Esophagus squamous epithelium (tissue), 5 donors: ENCODE measurements around the gene AMMECR1. TPM values are rescaled to one million over a fixed set of nuclear protein-coding genes. Genes with fewer than 3 reads are reported as not detected.

Experiments
- DNase-seq: peaks from one replicate; lab custom pipeline; 2025; lab: John Stamatoyannopoulos, UW
- H3K27ac ChIP-seq, 4 donors: fragments of 200-600 bp; sonication (generic); one replicate each; pipeline ENCODE4 v1.5.1; 2016 to 2019; ENCODE audit warnings: mild to moderate bottlenecking in 1 of 4
- H3K27me3 ChIP-seq, 4 donors: fragments of 200-600 bp; sonication (generic); 1 replicate in 3 of 4; 2 replicates in 1 of 4; pipeline versions ENCODE4 v1.5.1 to v1.6.0; 2017 to 2021; ENCODE audit warnings: antibody characterized with exemption in 1 of 4
- H3K36me3 ChIP-seq, 3 donors: fragments of 200-600 bp; sonication (generic); one replicate each; pipeline ENCODE4 v1.5.1; 2016 to 2019
- H3K4me1 ChIP-seq, 3 donors: fragments of 200-600 bp; sonication (generic); one replicate each; pipeline ENCODE4 v1.5.1; 2017 to 2019
- H3K4me3 ChIP-seq, 4 donors: fragments of 200-600 bp; sonication (generic); 1 replicate in 3 of 4; 2 replicates in 1 of 4; pipeline ENCODE4 v1.5.1; 2016 to 2019; ENCODE audit warnings: mild to moderate bottlenecking in 2 of 4, moderate library complexity in 1 of 4
- H3K9me3 ChIP-seq, 3 donors: fragments of 200-600 bp; sonication (generic); one replicate each; pipeline ENCODE4 v1.5.1; 2016 to 2019
- POLR2A ChIP-seq, 4 donors: fragments of 450-650 bp; IDR thresholded peaks; one replicate each; pipeline ENCODE4 v1.6.1; 2017; ENCODE audit warnings: antibody characterized with exemption in 4 of 4, mild to moderate bottlenecking in 4 of 4, moderate library complexity in 3 of 4
- WGBS, 2 donors: methylation state at CpG; one replicate each; pipeline ENCODE4 v1.1.5; 2018; 5-methylcytosine and 5-hydroxymethylcytosine counted together
- intact Hi-C: fragments of 100-400 bp; cut with DNase I; formaldehyde crosslinking; loops from one replicate; pipeline ENCODE4 v1.15.0; 2022
- total RNA-seq, 4 donors: library from RNA; depleted of rRNA; stranded (reverse); fragments of >200 nt; gene quantifications; one replicate each; pipeline ENCODE4 v1.1.0, GENCODE V29; 2016
- TF ChIP-seq, protein P1 (sequence below), 6 experiments: fragments of 450-650 bp in 4 of 6; fragments of 200-600 bp in 2 of 6; sonication (generic) in 2 of 6; IDR thresholded peaks; one replicate each; pipeline ENCODE4 v1.5.1; 2016 to 2019; ENCODE audit warnings: antibody characterized with exemption in 6 of 6, mild to moderate bottlenecking in 4 of 6, moderate library complexity in 4 of 6
- donor health status: DM: yes; HTN: yes; CAD: no.

AMMECR1 gene
- total RNA-seq, 4 donors from 2014 or later = 9.3 to 33.2 (median 14.5) TPM

DNA sequence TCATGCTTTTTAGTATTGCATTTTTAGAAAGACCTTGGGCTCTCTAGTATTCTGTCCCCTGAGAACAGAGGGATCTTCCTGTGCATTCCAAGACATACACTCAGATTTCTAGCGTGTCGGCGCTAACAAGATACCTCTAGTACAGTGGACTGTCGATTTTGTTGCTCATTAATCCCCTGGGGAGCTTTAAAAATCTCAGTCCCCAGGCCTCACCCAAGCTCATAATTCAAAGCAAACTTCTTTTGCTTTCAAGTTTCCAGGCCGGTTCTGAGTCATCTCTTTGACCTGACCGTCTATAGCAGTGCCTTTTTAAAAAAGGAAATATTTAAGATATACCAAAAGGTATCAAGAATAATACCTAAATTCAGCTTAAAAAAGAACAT lies 137.0 kb downstream of the AMMECR1 start:
- Histone ChIP-seq H3K4me3 (no peak overlapping the region), H3K27ac (peak overlapping the region in 3 of 4 donors; percentile 36 to 55 (median 46)), H3K4me1 (peaks cover 0 to 26% (median 4%) of the 10 kb centered on the region in 3 donors), H3K27me3 (no peaks in the 10 kb centered on the region), H3K9me3 (peaks cover 0 to under 1% (median 0%) of the 10 kb centered on the region in 3 donors), H3K36me3 (no peaks in the 10 kb centered on the region)
- intact Hi-C loops = no loop called here
- 41 to 54% methylated on average over 6 of the region's 6 CpGs for WGBS, 2 donors
- TF ChIP-seq, protein P1, sequence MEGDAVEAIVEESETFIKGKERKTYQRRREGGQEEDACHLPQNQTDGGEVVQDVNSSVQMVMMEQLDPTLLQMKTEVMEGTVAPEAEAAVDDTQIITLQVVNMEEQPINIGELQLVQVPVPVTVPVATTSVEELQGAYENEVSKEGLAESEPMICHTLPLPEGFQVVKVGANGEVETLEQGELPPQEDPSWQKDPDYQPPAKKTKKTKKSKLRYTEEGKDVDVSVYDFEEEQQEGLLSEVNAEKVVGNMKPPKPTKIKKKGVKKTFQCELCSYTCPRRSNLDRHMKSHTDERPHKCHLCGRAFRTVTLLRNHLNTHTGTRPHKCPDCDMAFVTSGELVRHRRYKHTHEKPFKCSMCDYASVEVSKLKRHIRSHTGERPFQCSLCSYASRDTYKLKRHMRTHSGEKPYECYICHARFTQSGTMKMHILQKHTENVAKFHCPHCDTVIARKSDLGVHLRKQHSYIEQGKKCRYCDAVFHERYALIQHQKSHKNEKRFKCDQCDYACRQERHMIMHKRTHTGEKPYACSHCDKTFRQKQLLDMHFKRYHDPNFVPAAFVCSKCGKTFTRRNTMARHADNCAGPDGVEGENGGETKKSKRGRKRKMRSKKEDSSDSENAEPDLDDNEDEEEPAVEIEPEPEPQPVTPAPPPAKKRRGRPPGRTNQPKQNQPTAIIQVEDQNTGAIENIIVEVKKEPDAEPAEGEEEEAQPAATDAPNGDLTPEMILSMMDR (IDR thresholded peaks at IDR 0.05) = no peak
- TF ChIP-seq POLR2A (IDR thresholded peaks at IDR 0.05) = no peak
- DNase-seq = no peak

GRCh38 chrX:110180176-110180927 lies 137.5 kb downstream of the AMMECR1 start:
- 40% methylated on average over 3 of the region's 5 CpGs; no CpG with 5 or more reads in 1 of the 2 donors for WGBS, 2 donors
- TF ChIP-seq, protein P1 (IDR thresholded peaks at IDR 0.05) = no peak
- no peak for TF ChIP-seq POLR2A (IDR thresholded peaks at IDR 0.05)
- H3K27ac ChIP-seq = peak overlapping the region in 2 of 4 donors; percentile 46 to 55
- no peak for DNase-seq
- H3K36me3 ChIP-seq = no peaks in the 10 kb centered on the region
- H3K4me3 ChIP-seq = no peak overlapping the region
- no peaks in the 10 kb centered on the region for H3K9me3 ChIP-seq
- no peaks in the 10 kb centered on the region for H3K27me3 ChIP-seq
- peaks cover 0 to 28% (median 4%) of the 10 kb centered on the region in 3 donors for H3K4me1 ChIP-seq
- intact Hi-C loops = no loop called here

- H3K4me1 ChIP-seq = peaks cover 0 to 47% (median 7%) of the 10 kb centered on the region in 3 donors
- intact Hi-C loops = no loop called here
- no peak for TF ChIP-seq POLR2A (IDR thresholded peaks at IDR 0.05)
- TF ChIP-seq, protein P1 (IDR thresholded peaks at IDR 0.05) = no peak
- WGBS, 2 donors = 73 to 74% methylated on average over 2 to 5 of the region's 5 CpGs
- no peaks in the 10 kb centered on the region for H3K27me3 ChIP-seq
- H3K36me3 ChIP-seq = no peaks in the 10 kb centered on the region
- no peaks in the 10 kb centered on the region for H3K9me3 ChIP-seq
- no peak for DNase-seq
- no peak overlapping the region for H3K4me3 ChIP-seq
- H3K27ac ChIP-seq = no peak overlapping the region
Measured at GRCh38 chrX:110178179-110178865, 139.6 kb downstream of the AMMECR1 start.

GRCh38 chrX:110175696-110176095 lies 142.2 kb downstream of the AMMECR1 start:
- WGBS, 2 donors = no CpG with 5 or more reads among the region's 3 CpGs
- H3K27me3 ChIP-seq = no peaks in the 10 kb centered on the region

GRCh38 chrX:110175146-110175545 lies 142.7 kb downstream of the AMMECR1 start:
- Histone ChIP-seq H3K4me1 (peaks cover 0 to 33% (median 4%) of the 10 kb centered on the region in 3 donors), H3K36me3 (no peaks in the 10 kb centered on the region), H3K9me3 (no peaks in the 10 kb centered on the region), H3K27ac (no peak overlapping the region), H3K4me3 (no peak overlapping the region), H3K27me3 (no peaks in the 10 kb centered on the region)
- intact Hi-C loops = no loop called here
- no peak for TF ChIP-seq POLR2A (IDR thresholded peaks at IDR 0.05)
- TF ChIP-seq, protein P1 (IDR thresholded peaks at IDR 0.05) = no peak
- DNase-seq = no peak
- WGBS, 2 donors = 80% methylated on average over 1 of the region's 4 CpGs; no CpG with 5 or more reads in 1 of the 2 donors

More at GRCh38 chrX:110175696-110176095, 142.2 kb downstream of the AMMECR1 start:
- H3K27ac ChIP-seq = no peak overlapping the region
- H3K4me1 ChIP-seq = peaks cover 0 to 38% (median 4%) of the 10 kb centered on the region in 3 donors
- H3K9me3 ChIP-seq = no peaks in the 10 kb centered on the region
- intact Hi-C loops = no loop called here
- no peak overlapping the region for H3K4me3 ChIP-seq
- H3K36me3 ChIP-seq = no peaks in the 10 kb centered on the region
- no peak for TF ChIP-seq POLR2A (IDR thresholded peaks at IDR 0.05)
- no peak for DNase-seq
